SW480 (cell line): Measurements from ENCODE around the gene PTPA.
"Not testable (repeated sequence)": the region's sequence is repeated elsewhere in the genome, so short reads cannot be mapped to it uniquely, and the experiment has no call there.

Experiments used
- DNase-seq: peaks from one replicate; pipeline ENCODE4 v3.0.0-alpha.2; 2016; ENCODE audit warnings: low spot score

The PTPA gene

DNA sequence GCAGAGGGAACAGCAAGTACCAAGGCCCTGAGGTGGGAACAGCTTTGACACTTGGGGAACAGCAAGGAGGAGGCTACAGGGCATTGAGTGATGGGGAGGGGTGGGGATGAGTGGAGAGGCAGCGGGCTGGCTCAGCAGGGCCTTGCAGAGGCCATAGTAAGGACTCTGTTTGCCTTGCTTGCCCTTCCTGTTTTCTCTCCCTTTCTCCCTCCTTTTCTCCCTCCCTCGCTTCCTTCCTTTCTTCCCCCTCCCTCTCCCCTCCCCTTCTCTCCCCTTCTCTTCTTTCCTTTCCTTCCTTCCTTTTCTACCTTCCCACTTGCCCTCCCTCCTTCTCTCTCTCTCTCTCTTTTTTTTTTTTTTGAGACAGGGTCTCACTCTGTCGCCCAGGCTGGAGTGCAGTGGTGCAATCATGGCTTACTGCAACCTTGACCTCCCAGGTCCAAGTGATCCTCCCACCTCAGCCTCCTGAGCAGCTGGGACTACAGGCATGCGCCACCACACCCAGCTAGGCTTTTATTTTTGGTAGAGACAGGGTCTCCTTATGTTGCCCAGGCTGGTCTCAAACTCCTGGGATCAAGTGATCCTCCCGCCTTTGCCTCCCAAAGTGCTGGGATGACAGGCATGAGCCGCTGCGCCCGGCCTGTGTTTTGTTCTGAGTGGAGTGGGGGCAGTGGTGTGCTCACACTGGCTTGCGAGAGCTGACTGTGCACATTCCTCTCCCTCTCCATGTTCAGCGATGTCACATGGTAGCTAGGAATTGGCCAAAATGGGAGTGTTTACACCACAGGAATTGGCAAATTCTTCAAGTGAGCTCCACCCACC lies 49.7 kb downstream of the PTPA start:
- DNase-seq: no peak

- DNase-seq: no peak
These were observed 50.3 kb downstream of the PTPA start for GRCh38 chr9:129161534-129161837.

- no peak for DNase-seq
These were observed 51.4 kb downstream of the PTPA start for GRCh38 chr9:129162497-129163197.

DNA sequence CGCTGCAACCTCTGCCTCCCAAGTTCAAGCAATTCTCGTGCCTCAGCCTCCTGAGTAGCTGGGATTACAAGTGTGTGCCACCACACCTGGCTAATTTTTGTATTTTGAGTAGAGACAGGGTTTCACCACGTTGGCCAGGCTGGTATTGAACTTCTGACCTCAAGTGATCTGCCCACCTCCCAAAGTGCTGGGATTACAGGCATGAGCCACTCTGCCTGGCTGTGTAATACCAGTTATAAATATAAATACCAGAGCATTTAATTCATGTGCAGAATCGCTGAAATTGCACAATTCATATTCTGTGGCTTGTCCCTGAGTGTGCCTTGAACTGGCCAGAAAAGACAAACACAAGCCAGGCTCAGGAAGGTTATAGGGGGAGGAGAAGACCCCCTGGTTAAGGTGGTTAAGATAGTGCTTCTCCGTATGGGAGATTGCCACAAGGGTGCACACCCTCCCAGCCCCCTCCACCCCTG lies 52.0 kb downstream of the PTPA start:
- DNase-seq: not testable (repeated sequence)

DNA sequence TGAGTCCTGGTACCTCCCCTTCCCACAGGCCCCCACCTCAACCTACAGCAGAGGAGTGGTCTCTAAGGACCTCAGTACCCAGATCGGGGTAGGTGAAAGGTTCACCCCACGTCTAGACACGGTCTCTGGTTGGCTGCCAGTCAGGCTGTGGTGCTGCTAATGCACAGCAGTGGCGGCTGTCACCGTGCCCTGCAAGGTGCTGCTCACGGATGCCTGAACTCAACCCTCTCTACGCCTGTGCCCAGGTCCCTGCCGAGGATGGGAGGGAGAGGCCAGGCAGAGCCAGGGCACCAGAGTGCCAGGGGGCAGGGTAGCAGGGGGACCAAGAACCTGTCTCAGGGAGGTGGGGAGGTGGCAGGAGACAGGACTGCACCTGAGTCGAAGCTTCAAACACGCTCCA lies 52.5 kb downstream of the PTPA start:
- DNase-seq: no peak

DNA sequence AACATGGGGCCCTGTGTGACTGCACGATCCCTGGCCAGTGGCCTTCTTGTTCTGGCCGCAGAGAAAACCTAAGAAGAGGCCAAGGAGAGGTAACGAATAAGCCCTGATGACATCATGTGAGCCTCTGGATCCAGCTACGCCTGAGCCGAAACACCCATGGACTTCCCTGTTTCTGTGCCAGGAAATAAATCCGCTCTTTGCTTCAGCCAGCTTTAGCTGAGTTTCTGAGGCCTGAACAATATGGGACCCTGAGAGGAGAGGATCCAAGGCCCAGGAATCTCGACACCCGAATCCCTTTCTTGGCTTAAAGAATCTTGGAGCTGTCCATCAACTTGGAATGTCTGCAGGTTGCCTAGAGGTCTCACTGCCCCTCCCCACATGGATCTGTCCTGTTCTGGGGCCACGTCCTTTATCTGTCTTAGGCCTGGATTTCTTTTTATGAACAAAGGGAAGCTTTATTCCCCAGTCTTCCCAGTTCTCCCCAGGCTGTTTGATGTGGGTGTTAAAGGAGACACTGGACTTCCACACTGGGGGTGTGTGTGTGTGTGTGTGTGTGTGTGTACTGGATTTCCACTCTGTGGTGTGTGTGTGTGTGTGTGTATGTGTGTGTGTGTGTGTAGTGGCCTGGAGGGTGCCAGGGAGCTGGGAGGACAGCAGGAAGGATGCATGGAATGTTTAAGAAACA lies 53.2 kb downstream of the PTPA start:
- DNase-seq: peak; percentile 90

- DNase-seq: no peak
These were observed 54.0 kb downstream of the PTPA start for GRCh38 chr9:129165198-129165597.

- DNase-seq: peak; percentile 66
These were observed 55.7 kb downstream of the PTPA start for GRCh38 chr9:129166623-129167557.

GRCh38 chr9:129170229-129170628 lies 59.0 kb downstream of the PTPA start:
- DNase-seq: peak; percentile 48

DNA sequence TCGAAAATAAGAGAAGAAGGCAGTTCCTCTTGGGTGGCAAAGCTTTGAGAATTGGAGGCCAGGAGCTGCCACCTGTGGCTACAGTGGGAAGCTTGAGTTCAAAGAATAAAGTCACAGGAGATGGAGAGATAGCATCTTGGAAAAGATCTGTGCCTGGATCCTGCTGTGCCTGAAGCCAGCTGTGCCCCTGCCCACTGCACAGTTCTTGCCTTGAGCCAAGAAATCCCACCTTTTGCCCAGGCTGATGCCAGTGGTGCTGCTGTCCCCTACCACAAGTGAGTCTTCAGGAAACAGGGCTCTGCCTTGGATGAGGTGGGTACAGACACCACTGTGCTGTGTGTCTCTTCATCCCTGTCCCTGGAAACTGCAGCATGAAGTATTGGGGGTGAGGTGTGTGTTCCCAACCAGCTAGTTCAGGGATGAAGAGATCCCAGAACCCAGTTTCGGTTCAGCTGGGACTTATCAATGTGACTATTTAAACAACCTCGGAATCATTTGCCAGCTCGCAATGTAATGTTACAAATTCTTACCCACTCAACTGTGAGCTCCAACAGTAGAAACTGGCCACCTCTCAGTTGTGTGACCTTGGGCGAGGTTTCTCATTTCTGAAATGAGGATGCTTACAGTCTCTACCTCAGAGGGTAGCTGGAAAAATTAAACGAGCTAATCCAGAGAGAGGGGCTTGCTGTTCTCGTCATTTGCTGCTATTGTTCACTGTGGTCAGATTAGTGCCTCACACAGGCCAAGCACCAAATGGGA lies 61.0 kb downstream of the PTPA start:
- no peak for DNase-seq

GRCh38 chr9:129172816-129173215 lies 61.6 kb downstream of the PTPA start:
- no peak for DNase-seq

DNA sequence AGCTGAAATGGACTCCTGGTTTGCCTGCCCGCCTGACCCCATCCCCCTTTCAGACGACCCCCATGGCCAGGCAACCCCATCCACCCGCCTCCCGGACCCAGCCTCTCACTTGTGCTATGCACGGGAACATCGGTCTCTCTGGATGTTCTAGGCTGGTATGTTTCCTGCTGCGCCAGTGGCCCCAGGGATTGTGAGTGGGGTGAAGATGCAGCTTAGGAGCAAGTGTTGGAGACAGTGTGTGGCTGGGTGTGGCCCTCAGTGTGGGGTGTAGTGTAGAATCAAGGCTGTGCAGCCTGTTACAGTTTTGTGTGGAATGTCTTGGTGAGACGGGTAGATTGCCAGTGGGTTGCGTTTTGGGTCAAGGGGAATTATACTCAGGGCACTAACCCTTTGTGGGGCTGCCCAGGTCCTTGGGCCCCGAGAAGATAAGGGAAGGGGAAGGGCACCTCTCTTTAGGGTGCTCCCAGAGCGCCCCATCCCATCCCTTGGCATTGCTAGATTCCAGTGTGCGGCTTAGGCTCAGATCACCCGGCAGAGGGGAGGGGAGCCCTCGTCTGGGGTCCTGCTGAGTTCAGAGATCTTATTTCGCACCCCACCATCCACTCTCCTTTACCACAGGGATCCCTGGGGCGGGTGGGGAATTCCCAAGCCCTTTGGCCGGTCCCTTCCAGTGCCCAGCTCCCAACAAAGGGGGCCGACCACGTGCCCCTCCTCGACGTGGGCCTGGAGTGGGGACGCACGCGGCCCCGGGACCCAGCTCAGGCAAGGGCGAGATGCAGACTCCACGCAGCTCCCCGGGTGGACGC lies 62.3 kb downstream of the PTPA start:
- no peak for DNase-seq

GRCh38 chr9:129174102-129174723 lies 63.0 kb downstream of the PTPA start:
- peak; percentile 83 for DNase-seq

DNA sequence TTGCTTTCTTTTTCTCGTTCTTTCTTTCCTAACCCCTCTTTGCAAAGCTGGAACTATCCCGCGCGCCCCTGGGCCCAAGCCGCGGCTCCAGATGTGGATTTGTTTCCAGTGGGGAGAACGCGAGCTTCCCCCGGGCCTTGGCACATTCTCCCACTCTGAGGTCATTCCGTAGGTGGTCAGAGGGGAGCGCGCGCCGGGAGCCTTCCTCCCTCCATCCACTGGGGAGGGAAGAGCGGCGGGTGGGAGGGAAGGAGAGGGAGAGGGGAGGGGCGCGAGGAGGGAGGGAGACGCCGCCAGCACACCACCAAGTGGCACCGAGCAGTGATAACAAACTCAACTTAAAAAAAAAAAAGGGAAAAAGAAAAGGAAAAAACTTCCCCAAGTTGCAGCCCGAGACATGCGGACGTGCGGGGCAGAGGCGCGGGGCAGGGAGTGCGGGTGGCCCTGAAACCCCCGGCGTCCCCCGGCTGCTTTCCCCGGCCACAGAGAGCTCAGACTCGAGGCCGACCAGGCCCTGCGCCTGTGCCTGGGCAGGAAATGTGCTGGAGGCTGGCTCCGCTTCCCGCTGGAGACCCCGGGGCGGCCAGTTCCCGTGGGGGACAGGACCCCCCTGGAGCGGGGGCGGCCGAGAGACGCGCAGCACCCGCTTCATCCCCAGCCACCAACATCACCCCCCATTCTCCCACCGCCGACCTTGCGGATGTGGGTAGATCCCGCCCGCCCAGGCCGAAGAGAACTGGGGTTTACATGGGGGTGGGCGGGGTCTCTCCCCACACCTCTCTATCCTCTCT lies 63.7 kb downstream of the PTPA start:
- DNase-seq: peak; percentile 81

DNA sequence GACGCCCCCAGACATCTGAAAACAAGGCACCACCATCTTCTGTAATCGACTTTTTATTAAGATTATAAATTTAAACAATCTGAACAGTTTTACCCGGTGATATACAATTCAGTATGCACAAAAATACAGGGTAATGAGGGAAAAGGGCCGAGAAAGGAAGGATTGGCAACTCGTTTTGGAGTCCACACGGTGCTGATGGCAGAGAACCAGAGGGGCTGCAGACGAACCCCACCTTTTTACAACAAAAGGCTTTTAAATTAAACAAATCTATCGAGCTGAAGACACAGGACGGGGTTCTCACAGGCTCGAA lies 64.3 kb downstream of the PTPA start:
- DNase-seq: no peak

GRCh38 chr9:129175825-129176633 lies 64.8 kb downstream of the PTPA start:
- DNase-seq: peak; percentile 95

- DNase-seq: peak; percentile 43
These were observed 65.7 kb downstream of the PTPA start for GRCh38 chr9:129176701-129177442.

GRCh38 chr9:129177443-129177790 lies 66.2 kb downstream of the PTPA start:
- no peak for DNase-seq
